ENCODE measurements around the gene ZNF487.

DNA sequence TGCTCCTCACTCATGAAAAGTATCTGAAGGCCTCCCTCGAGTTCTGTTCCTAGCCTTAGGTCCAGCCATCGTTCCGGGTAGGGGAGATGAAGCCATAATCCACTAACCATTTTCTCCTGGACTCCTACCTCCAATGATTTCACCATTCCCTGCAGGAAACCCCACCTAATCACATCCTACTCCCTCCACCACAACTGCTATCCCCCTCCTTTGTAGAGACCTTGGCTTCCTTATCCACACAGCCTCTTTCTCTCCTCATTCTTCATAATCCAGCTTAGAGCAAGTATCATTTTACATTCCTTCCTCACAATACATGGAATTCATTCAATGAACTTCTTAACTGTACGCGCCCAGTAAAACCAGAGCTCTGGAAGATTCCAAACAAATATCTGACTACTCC lies 46.6 kb upstream of the ZNF487 start:
- TF ChIP-seq, protein P1, sequence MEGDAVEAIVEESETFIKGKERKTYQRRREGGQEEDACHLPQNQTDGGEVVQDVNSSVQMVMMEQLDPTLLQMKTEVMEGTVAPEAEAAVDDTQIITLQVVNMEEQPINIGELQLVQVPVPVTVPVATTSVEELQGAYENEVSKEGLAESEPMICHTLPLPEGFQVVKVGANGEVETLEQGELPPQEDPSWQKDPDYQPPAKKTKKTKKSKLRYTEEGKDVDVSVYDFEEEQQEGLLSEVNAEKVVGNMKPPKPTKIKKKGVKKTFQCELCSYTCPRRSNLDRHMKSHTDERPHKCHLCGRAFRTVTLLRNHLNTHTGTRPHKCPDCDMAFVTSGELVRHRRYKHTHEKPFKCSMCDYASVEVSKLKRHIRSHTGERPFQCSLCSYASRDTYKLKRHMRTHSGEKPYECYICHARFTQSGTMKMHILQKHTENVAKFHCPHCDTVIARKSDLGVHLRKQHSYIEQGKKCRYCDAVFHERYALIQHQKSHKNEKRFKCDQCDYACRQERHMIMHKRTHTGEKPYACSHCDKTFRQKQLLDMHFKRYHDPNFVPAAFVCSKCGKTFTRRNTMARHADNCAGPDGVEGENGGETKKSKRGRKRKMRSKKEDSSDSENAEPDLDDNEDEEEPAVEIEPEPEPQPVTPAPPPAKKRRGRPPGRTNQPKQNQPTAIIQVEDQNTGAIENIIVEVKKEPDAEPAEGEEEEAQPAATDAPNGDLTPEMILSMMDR (IDR thresholded peaks at IDR 0.05) = no peak
- TF ChIP-seq ZFX (IDR thresholded peaks at IDR 0.05; ENCODE audit: borderline replicate concordance) = no peak

Data from 22Rv1 (cell line).